Skeletal muscle tissue (tissue), 4 donors: ENCODE results near the gene DEGS2. TPM values are rescaled to one million over a fixed set of nuclear protein-coding genes. Genes with fewer than 3 reads are reported as not detected.
A peak's percentile ranks its signal among the peaks of the same experiment; 100 is the strongest.

Experiments used
- H3K27ac ChIP-seq: one replicate; pipeline ENCODE4 v1.7.0; 2013; ENCODE audit warnings: mild to moderate bottlenecking, low read depth, low read length, inconsistent platforms
- H3K27me3 ChIP-seq, 3 donors: one replicate each; pipeline ENCODE4 v1.7.0; 2013; ENCODE audit warnings: low read length in 3 of 3; ENCODE audit not compliant: control insufficient read depth in 3 of 3, insufficient read depth in 3 of 3
- H3K36me3 ChIP-seq, 3 donors: one replicate each; pipeline ENCODE4 v1.7.0; 2013; ENCODE audit warnings: low read length in 3 of 3; ENCODE audit not compliant: control insufficient read depth in 3 of 3, insufficient read depth in 3 of 3
- H3K4me1 ChIP-seq, 3 donors: one replicate each; pipeline ENCODE4 v1.7.0; 2013; ENCODE audit warnings: low read length in 3 of 3, mild to moderate bottlenecking in 3 of 3; ENCODE audit not compliant: control insufficient read depth in 3 of 3, insufficient read depth in 3 of 3
- H3K4me3 ChIP-seq, 3 donors: one replicate each; pipeline ENCODE4 v1.7.0; 2013; ENCODE audit warnings: low read length in 3 of 3
- H3K9ac ChIP-seq, 3 donors: one replicate each; pipeline ENCODE4 v1.7.0; 2013; ENCODE audit warnings: low read length in 3 of 3, mild to moderate bottlenecking in 3 of 3, moderate library complexity in 2 of 3, low read depth in 1 of 3
- H3K9me3 ChIP-seq, 3 donors: one replicate each; pipeline ENCODE4 v1.7.0; 2013; ENCODE audit warnings: low read length in 3 of 3; ENCODE audit not compliant: control insufficient read depth in 3 of 3
- total RNA-seq: library from RNA; depleted of rRNA; stranded (reverse); fragments of >200 nt; gene quantifications from one replicate; pipeline ENCODE4 v1.2.3, GENCODE V29; 2014
- donor health status: Osteomylitis.

DEGS2 gene
- total RNA-seq, 1 donor from 2014 or later: 0.52 TPM

DNA sequence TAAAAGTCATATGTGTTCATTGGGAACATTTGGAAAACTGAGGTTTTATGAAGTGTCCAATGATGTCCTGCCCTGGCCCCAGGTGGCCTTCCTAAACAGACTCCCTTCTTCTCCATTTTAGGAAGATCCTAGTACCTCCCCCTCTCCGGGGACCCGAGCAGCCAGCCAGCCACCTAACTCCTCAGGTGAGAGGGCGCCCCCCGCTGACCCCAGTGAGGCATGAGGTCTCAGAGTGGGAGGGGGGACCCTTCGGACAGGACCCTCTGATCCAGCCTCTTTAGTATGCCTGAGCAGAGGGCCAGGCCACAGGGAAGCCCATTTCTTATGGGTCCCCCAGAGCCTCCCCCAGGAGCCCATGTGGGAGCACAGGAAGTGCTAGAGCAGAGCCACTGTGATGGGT, 23.7 kb downstream of the DEGS2 start:
- Histone ChIP-seq H3K27me3 (no peaks in the 10 kb centered on the region), H3K4me1 (peaks cover 0 to 6% (median 5%) of the 10 kb centered on the region in 3 donors), H3K9me3 (no peaks in the 10 kb centered on the region), H3K4me3 (no peak overlapping the region), H3K36me3 (peaks cover 5 to 17% (median 12%) of the 10 kb centered on the region in 3 donors), H3K9ac (no peak overlapping the region), H3K27ac (no peak overlapping the region)

DNA sequence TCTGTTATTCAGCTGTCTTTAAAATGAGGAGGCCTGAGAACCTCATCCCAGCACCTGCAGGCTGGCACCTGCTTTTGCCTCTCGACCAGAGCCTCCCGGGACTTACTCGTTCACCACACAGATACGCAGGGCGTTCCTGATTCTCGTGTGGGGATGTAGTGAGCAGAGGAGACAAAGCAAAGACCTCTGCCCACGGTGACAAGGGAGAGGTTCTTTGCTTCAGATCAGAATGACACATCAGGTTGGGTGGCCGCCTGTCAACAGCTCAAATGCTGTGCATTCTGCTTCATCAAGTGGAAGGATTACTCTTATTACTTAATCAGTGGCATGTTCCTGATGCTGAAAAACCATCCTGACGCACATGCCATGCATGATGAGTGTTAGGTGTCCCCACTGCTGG, 24.4 kb downstream of the DEGS2 start:
- H3K9me3 ChIP-seq: no peaks in the 10 kb centered on the region
- peaks cover 0 to 6% (median 6%) of the 10 kb centered on the region in 3 donors for H3K4me1 ChIP-seq
- no peak overlapping the region for H3K4me3 ChIP-seq
- no peaks in the 10 kb centered on the region for H3K27me3 ChIP-seq
- no peak overlapping the region for H3K9ac ChIP-seq
- H3K36me3 ChIP-seq: peaks cover 5 to 17% (median 15%) of the 10 kb centered on the region in 3 donors
- no peak overlapping the region for H3K27ac ChIP-seq

DNA sequence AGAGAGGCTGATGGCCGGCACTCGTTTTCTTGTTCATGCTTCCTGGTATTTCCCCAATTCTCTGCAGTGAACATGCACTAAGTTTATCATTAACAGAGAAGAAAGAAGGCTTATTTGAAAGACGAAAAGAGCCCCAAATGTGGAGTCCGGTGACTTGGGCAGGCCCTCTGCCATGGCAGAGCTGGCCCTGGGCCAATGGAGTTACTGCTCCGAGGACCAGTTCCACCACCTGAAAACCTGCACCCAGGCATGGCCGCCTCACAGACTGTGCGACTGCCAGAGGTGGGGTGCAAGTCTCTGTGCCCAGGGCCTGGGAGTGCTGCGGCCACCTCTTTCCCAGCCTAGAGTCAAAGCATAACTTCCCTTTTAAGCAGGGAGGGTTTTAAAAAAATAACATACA, 24.9 kb downstream of the DEGS2 start:
- Histone ChIP-seq H3K4me3 (no peak overlapping the region), H3K27ac (no peak overlapping the region), H3K4me1 (peaks cover 1 to 11% (median 7%) of the 10 kb centered on the region in 3 donors), H3K27me3 (no peaks in the 10 kb centered on the region), H3K36me3 (peaks cover 5 to 17% (median 15%) of the 10 kb centered on the region in 3 donors), H3K9ac (no peak overlapping the region), H3K9me3 (no peaks in the 10 kb centered on the region)

DNA sequence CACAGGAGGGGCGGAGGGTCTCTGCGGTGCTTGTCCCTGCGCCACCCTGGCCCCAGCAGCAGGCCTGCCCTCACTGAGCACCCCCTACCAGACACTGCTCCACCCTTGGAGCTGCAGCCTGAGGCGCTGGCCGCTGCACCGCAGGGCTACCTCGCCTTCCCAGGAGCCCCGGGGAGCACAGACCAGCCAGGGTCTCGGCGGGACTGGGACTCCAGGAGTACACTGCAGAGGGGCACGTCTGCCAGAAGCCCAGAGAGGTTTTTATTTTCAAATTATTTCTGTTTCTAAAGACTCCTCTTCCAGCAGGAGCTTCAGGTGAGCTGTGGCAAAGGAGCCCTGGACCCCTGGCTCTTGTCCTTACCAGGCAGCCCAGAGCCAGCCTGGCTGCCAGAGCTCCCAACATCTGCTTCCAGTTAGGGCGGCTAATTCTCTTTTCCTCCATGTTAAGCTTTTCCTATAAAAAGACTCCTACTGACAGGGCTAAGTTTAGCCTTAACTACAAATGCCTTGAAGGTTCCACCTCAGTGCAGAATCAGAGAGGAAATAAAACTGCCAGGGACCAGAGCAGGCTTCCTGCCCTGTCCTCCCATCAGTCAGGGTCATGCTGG, 26.4 kb downstream of the DEGS2 start:
- Histone ChIP-seq H3K36me3 (peaks cover 5 to 17% (median 15%) of the 10 kb centered on the region in 3 donors), H3K27ac (no peak overlapping the region), H3K9me3 (no peaks in the 10 kb centered on the region), H3K4me3 (no peak overlapping the region), H3K9ac (no peak overlapping the region), H3K27me3 (no peaks in the 10 kb centered on the region), H3K4me1 (peaks cover 12 to 20% (median 18%) of the 10 kb centered on the region in 3 donors)

DNA sequence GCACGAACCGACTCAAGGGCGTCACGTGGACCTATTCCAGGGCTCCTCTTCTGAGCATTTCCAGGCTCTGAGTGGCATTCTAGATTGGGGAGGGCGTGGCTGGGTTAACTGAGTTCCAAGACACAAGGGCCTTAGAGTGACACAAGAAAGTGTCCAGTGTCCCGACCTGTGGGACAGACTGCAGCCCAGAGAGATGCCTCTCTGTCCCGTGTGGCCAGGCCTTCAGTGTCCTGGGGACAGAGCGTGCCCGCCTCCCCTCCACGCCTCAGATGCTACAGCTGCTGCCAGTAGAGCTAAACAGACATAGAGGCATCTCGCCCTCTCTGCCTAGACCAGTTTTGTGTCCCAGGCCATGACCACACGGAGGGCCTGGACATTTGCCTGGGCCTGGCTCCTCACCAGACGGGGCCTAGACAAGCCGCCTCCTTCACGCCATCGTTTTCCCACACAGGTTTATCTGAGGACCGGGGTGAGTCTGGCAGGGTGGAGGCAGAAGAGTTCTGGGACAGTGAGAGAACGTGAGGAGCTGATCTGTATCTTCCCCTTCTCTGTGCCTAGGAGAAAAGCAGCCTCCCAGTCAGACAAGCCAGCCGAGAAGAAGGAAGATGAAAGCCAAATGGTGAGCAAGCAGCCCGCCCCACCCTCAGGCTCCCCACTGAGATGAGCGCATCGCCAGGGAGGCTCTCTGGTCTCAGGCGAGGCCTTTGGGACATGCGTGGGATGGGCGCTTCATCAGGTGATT, 27.1 kb downstream of the DEGS2 start:
- Histone ChIP-seq H3K36me3 (peaks cover 6 to 16% (median 11%) of the 10 kb centered on the region in 3 donors), H3K9me3 (no peaks in the 10 kb centered on the region), H3K27me3 (no peaks in the 10 kb centered on the region), H3K4me1 (peaks cover 15 to 21% (median 20%) of the 10 kb centered on the region in 3 donors), H3K27ac (no peak overlapping the region), H3K4me3 (no peak overlapping the region), H3K9ac (peak overlapping the region in 1 of 3 donors; percentile 30)

DNA sequence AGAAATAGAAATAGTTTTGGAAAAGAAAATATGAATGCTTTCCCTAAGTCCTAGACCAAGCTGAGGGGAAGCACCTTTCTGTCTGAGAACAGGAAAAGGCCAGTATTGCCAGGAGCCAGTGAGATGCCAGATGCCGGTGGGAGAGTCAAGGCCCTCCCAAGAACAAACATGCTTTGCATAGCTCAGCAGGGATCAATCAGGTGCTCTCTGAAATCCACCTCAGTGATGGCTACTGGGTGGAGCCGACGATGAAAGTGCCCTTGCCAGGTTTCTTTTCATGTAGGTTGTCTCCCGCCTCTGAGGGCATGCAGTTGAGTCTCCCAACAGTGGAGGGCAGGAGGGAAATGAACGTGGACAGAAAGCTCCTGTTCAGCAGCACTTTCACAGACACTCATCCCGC, 28.3 kb downstream of the DEGS2 start:
- no peak overlapping the region for H3K4me3 ChIP-seq
- H3K27me3 ChIP-seq: no peaks in the 10 kb centered on the region
- H3K36me3 ChIP-seq: peaks cover 11 to 16% (median 16%) of the 10 kb centered on the region in 3 donors
- peak overlapping the region in 1 of 3 donors; percentile 20 for H3K9ac ChIP-seq
- no peak overlapping the region for H3K27ac ChIP-seq
- no peaks in the 10 kb centered on the region for H3K9me3 ChIP-seq
- H3K4me1 ChIP-seq: peaks cover 15 to 21% (median 20%) of the 10 kb centered on the region in 3 donors

DNA sequence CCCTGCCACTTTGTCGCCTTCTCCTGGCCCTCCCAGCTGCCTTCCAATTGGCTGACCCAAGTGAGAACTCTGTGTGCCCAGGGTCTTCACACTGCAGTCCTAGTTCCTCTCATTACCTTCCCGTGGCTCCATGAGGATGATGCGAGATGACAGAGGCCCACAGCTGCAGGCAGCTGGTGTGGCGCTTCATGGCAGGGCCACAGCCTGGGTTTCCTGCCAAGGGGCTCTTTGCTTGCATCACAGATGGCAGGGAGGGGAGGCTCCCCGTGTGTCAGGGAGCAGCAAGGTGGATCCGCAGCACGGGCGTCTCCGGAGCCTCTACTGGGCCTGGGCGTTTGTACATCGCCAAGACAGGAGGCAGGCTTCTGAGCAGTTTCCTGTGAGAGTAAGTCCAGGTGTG, 28.9 kb downstream of the DEGS2 start:
- Histone ChIP-seq H3K9ac (no peak overlapping the region), H3K9me3 (no peaks in the 10 kb centered on the region), H3K4me3 (no peak overlapping the region), H3K27ac (no peak overlapping the region), H3K36me3 (peaks cover 11 to 18% (median 17%) of the 10 kb centered on the region in 3 donors), H3K4me1 (peaks cover 15 to 21% (median 20%) of the 10 kb centered on the region in 3 donors), H3K27me3 (no peaks in the 10 kb centered on the region)

DNA sequence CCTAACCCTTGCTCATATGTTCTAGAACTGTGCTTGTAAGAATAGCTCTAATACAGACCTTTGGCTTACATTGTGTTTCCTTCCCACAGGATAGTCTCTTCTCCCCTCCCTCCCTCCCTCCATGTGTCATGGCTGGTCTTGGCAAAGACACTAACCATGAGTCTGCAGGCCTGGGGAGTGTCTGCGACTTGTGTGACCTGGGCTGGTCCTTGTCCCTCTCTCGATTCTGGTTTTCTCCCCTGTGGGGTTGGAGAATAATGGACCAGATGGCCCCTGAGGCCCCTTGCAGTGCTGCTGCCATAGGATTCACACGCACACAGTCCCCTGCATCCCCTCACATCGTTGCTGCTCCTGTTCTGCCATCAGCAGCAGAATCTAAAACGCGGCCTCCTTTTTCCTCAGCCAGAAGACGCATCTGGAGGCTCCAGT, 30.3 kb downstream of the DEGS2 start:
- no peak overlapping the region for H3K9ac ChIP-seq
- peaks cover 15 to 18% (median 17%) of the 10 kb centered on the region in 3 donors for H3K36me3 ChIP-seq
- H3K4me1 ChIP-seq: peaks cover 15 to 21% (median 20%) of the 10 kb centered on the region in 3 donors
- no peak overlapping the region for H3K27ac ChIP-seq
- H3K27me3 ChIP-seq: no peaks in the 10 kb centered on the region
- H3K9me3 ChIP-seq: no peaks in the 10 kb centered on the region
- no peak overlapping the region for H3K4me3 ChIP-seq

DNA sequence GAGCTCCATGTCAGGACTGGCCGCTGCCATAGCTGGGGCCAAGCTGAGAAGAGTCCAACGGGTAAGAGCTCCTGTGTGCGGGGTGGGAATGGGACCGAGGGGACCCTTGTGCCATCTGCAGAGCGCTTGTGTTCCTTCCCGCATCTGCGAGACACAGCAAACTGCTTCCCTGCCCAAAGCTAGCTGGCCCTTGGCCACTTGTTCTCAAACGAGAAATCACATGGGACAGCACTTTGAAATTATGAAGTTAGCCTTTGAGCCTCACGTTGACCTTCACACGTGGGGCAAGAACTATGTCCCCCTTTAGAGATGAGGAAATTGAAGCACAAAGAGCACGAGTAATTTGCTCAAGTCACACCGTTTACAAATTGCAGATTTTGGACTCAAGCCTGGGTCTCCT, 30.8 kb downstream of the DEGS2 start:
- H3K27me3 ChIP-seq: no peaks in the 10 kb centered on the region
- H3K9me3 ChIP-seq: no peaks in the 10 kb centered on the region
- peaks cover 15 to 21% (median 20%) of the 10 kb centered on the region in 3 donors for H3K4me1 ChIP-seq
- no peak overlapping the region for H3K27ac ChIP-seq
- peak overlapping the region in 1 of 3 donors; percentile 2 for H3K4me3 ChIP-seq
- H3K36me3 ChIP-seq: peaks cover 17 to 21% (median 18%) of the 10 kb centered on the region in 3 donors
- no peak overlapping the region for H3K9ac ChIP-seq

DNA sequence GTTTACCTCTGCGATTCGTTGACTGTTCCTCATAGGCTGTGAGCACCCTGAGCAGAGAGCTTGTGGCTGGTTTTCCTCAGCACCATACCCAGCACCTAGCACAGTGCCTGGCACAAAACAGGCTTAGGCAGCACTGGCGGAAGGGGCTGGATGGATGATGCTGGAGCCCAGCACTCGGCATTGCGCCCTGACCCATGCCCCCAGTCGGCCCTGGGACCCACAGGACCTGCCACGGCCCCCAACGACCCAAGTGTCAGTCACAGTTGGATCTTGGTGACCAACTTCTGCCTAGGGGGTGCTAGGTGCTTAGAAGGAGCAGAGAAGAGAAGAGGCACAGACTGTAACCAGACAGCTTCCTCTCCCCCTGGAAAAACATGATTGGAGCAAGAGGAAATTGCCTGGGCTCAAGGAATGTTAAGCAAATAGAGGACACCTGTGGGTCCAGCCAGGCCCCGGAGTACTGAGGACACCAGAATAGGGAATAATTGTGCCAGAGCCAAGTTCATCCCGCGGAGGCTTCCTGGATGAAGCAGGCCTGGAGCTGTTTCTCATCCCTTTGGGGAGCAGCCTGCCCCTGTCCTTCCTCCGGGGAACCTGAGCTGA, 31.5 kb downstream of the DEGS2 start:
- Histone ChIP-seq H3K4me3 (no peak overlapping the region), H3K27ac (no peak overlapping the region), H3K4me1 (peaks cover 15 to 21% (median 20%) of the 10 kb centered on the region in 3 donors), H3K9ac (no peak overlapping the region), H3K27me3 (no peaks in the 10 kb centered on the region), H3K36me3 (peaks cover 20 to 21% (median 20%) of the 10 kb centered on the region in 3 donors), H3K9me3 (no peaks in the 10 kb centered on the region)
